K562 (cell line): ENCODE measurements around the gene ZNF839. TPM values are rescaled to one million over a fixed set of nuclear protein-coding genes. Genes with fewer than 3 reads are reported as not detected.

Experiments
- ATAC-seq: fragments of 200-7000 bp; cut with Tn5 transposase; 3 replicates; pipeline ENCODE4 v1.9.1; 2020; ENCODE audit warnings: moderate library complexity
- BruUV-seq: library from RNA; stranded (reverse); fragments of 400-500 nt; replicated peaks from 2 replicates; lab custom pipeline; 2021; lab: Mats Ljungman, UMichigan
- CTCF ChIA-PET: fragments of 300-600 bp; formaldehyde crosslinking; extraction: SDS; loops from one replicate; lab custom pipeline; 2021; ENCODE audit warnings: low intra/inter-chr PET ratio; lab: Yijun Ruan, JAX
- POLR2A ChIA-PET: fragments of 300-600, 350-650 bp; sonication (Branson Sonifier 250); formaldehyde crosslinking; extraction: SDS; loops from one replicate; lab custom pipeline; 2021; ENCODE audit warnings: antibody characterized with exemption, inconsistent platforms; lab: Yijun Ruan, JAX
- DNase-seq, 4 experiments: peaks; one replicate each; pipeline versions ENCODE4 v3.0.0 to v3.0.0-alpha.2; 2011 to 2018; ENCODE audit warnings: low spot score in 3 of 4, mixed read lengths in 3 of 4; ENCODE audit errors: extremely low read depth in 1 of 4
- FAIRE-seq: peaks from 2 replicates; lab custom pipeline; 2011; peaks lifted over from hg19 to GRCh38; lab: Jason Lieb, UNC
- H2AFZ ChIP-seq: 2 replicates; pipeline ENCODE4 v1.6.0; 2011; ENCODE audit warnings: low read depth, low read length, control low read depth, inconsistent platforms
- H3K27ac ChIP-seq: fragments of 200-600 bp; 3 replicates; pipeline ENCODE4 v1.8.0; 2011; ENCODE audit warnings: low read depth, mild to moderate bottlenecking, control low read depth, inconsistent platforms, low read length, moderate library complexity, mixed read lengths; ENCODE audit errors: extremely low read depth
- H3K27me3 ChIP-seq, 2 experiments: fragments of 300-600 bp in 1 of 2; 2 replicates in 1 of 2; 3 replicates in 1 of 2; pipeline versions ENCODE4 v1.6.0 to v1.8.0; 2011; ENCODE audit warnings: inconsistent platforms in 2 of 2, low read length in 2 of 2, mild to moderate bottlenecking in 1 of 2, mixed read lengths in 1 of 2, moderate library complexity in 1 of 2; ENCODE audit not compliant: control insufficient read depth in 2 of 2, insufficient read depth in 2 of 2
- H3K36me3 ChIP-seq: fragments of 300-600 bp; 3 replicates; pipeline ENCODE4 v1.8.0; 2011; ENCODE audit warnings: mild to moderate bottlenecking, low read length, inconsistent platforms; ENCODE audit not compliant: control insufficient read depth, insufficient read depth
- H3K4me1 ChIP-seq, 2 experiments: fragments of 200-600 bp in 1 of 2; replicated peaks in 1 of 2; 2 replicates in 1 of 2; 3 replicates in 1 of 2; pipeline versions ENCODE4 v1.5.1 to v1.8.0; 2011; ENCODE audit warnings: inconsistent platforms in 2 of 2, low read length in 2 of 2, mild to moderate bottlenecking in 1 of 2, mixed read lengths in 1 of 2, moderate library complexity in 1 of 2; ENCODE audit not compliant: control insufficient read depth in 2 of 2, insufficient read depth in 2 of 2
- H3K4me2 ChIP-seq: 2 replicates; pipeline ENCODE4 v1.6.1; 2011; ENCODE audit warnings: low read length, control low read depth, inconsistent platforms, mixed read lengths; ENCODE audit not compliant: insufficient read depth
- H3K4me3 ChIP-seq: fragments of 200-600 bp; sonication (generic), shearing (Covaris generic); 2 replicates; pipeline ENCODE4 v1.5.1; 2016; ENCODE audit warnings: control low read depth, inconsistent platforms
- H3K79me2 ChIP-seq: fragments of 200-600 bp; 3 replicates; pipeline ENCODE4 v1.8.0; 2011; ENCODE audit warnings: low read length, inconsistent platforms; ENCODE audit not compliant: control insufficient read depth, insufficient read depth
- H3K9ac ChIP-seq, 2 experiments: 2 replicates each; pipeline versions ENCODE4 v1.6.0 to v1.6.1; 2011; ENCODE audit warnings: low read depth in 2 of 2, low read length in 2 of 2, control low read depth in 1 of 2, inconsistent platforms in 1 of 2, mild to moderate bottlenecking in 1 of 2, mixed read lengths in 1 of 2; ENCODE audit not compliant: insufficient read depth in 1 of 2
- H3K9me1 ChIP-seq: one replicate; pipeline ENCODE4 v1.6.0; 2011; ENCODE audit warnings: inconsistent platforms, mild to moderate bottlenecking, low read length, moderate library complexity; ENCODE audit not compliant: control insufficient read depth, insufficient read depth
- H3K9me3 ChIP-seq: replicated peaks from 2 replicates; pipeline ENCODE4 v1.5.1; 2011; ENCODE audit warnings: low read depth, low read length, inconsistent platforms; ENCODE audit not compliant: control insufficient read depth, insufficient read depth
- H4K20me1 ChIP-seq: replicated peaks from 2 replicates; pipeline ENCODE4 v1.6.1; 2011; ENCODE audit warnings: low read length, inconsistent platforms, mixed read lengths; ENCODE audit not compliant: control insufficient read depth, insufficient read depth
- EP300 ChIP-seq: IDR thresholded peaks from 2 replicates; pipeline ENCODE4 v1.6.1; 2012; ENCODE audit warnings: low read length, improper control_type of control experiment
- RB1 ChIP-seq: fragments of 450-650 bp; IDR thresholded peaks from 2 replicates; pipeline ENCODE4 v1.6.1; 2017; ENCODE audit warnings: low read depth, mild to moderate bottlenecking
- REST ChIP-seq, 2 experiments: fragments of 450-650 bp; formaldehyde crosslinking in 1 of 2; IDR thresholded peaks; 2 replicates each; pipeline versions ENCODE4 v1.4.0 to v1.6.1; 2014 to 2020; ENCODE audit warnings: mild to moderate bottlenecking in 2 of 2, borderline replicate concordance in 1 of 2, low read depth in 1 of 2
- SPI1 ChIP-seq: IDR thresholded peaks from 2 replicates; pipeline ENCODE4 v1.6.1; 2011; ENCODE audit warnings: low read depth, low read length, control low read depth, borderline replicate concordance
- ZNF217 ChIP-seq: sonication (generic); formaldehyde crosslinking; IDR thresholded peaks from 2 replicates; pipeline ENCODE4 v1.8.0; 2022; ENCODE audit warnings: mild to moderate bottlenecking, missing genetic modification reagents
- WGBS: fragments of 100-300 bp; shearing (Covaris generic); methylation state at CpG from one replicate; pipeline ENCODE4 v1.1.6; 2016; ENCODE audit warnings: low coverage, mixed read lengths; ENCODE audit not compliant: insufficient coverage; ENCODE audit errors: missing lambda C conversion rate; 5-methylcytosine and 5-hydroxymethylcytosine counted together
- in situ Hi-C: fragments of 300-500 bp; cut with MboI; formaldehyde crosslinking; loops from 4 replicates; pipeline ENCODE4 v1.15.0; 2018; ENCODE audit warnings: inconsistent platforms, mixed read lengths
- intact Hi-C: fragments of 100-400 bp; cut with micrococcal nuclease; formaldehyde crosslinking; loops from 2 replicates; pipeline ENCODE4 v1.14.2; 2022
- polyA plus RNA-seq, 8 experiments: library from polyadenylated mRNA; depleted of rRNA in 4 of 8; stranded (reverse) in 5 of 8; unstranded in 3 of 8; fragments of >200 nt; fragmentation: Nextera tagmentation in 2 of 8; fragmentation: Illumina TruSeq in 1 of 8; extraction: Ambion mirVana in 2 of 8; extraction: Trizol in 1 of 8; gene quantifications; 2 replicates each; pipeline versions ENCODE4 v1.2.1 to v1.2.3, GENCODE V29; 2011 to 2014; ENCODE audit warnings: inconsistent platforms in 1 of 8, missing spikeins in 1 of 8
- total RNA-seq, 7 experiments: library from RNA; depleted of rRNA in 6 of 7; stranded (reverse); fragments of >200 nt in 6 of 7; fragmentation: Illumina TruSeq in 2 of 7; extraction: Trizol in 2 of 7; gene quantifications; 2 replicates each; pipeline versions ENCODE4 v1.2.1 to v1.2.3, GENCODE V29; 2011 to 2021; ENCODE audit warnings: low replicate concordance in 1 of 7

The ZNF839 gene
- total and polyA plus RNA-seq, 9 of the 15 experiments (the other 6 are each of a cell fraction or from before 2014, with no cell fraction given): 0.42 to 8.4 (median 5.7) TPM

GRCh38 chr14:102333390-102333789, 13.8 kb downstream of the ZNF839 start:
- Histone ChIP-seq H3K27me3 (no peaks in the 10 kb centered on the region), H3K79me2 (no peaks in the 10 kb centered on the region), H3K4me1 (no peaks in the 10 kb centered on the region; a peak in 1 of 5 replicates), H3K9me3 (no peaks in the 10 kb centered on the region), H3K27ac (no peak overlapping the region), H3K9me1 (no peaks in the 10 kb centered on the region), H3K36me3 (peaks cover 9% of the 10 kb centered on the region; the same call in 1 of the 3 replicates), H3K9ac (no peak overlapping the region), H2AFZ (no peak overlapping the region), H4K20me1 (no peaks in the 10 kb centered on the region), H3K4me3 (no peak overlapping the region), H3K4me2 (no peak overlapping the region)
- no peak for DNase-seq
- POLR2A ChIA-PET: interaction anchor here (0.7 kb wide), 1 partner anchor 433 kb away, joined by 5 read pairs; no protein-coding TSS in a partner anchor
- no TSS peak for BruUV-seq
- no peak for FAIRE-seq
- WGBS: 80% methylated on average over 4 of the region's 7 CpGs
- intact Hi-C loops: no loop called here
- in situ Hi-C loops: no loop called here
- CTCF ChIA-PET: no interaction called here
- no peak for ATAC-seq
- TF ChIP-seq ZNF217 (CRISPR knock-in tag): no peak
- TF ChIP-seq EP300: no peak
- TF ChIP-seq REST (IDR thresholded peaks at IDR 0.05; ENCODE audit: borderline replicate concordance): no peak
- no peak for TF ChIP-seq REST (CRISPR knock-in tag; IDR thresholded peaks at IDR 0.05; ENCODE audit: low read depth)
- no peak for TF ChIP-seq RB1
- TF ChIP-seq SPI1: peak; percentile 31; the same call in 1 of the 2 replicates
